ENCODE measurements around the gene CTNNA3.

The CTNNA3 gene

DNA sequence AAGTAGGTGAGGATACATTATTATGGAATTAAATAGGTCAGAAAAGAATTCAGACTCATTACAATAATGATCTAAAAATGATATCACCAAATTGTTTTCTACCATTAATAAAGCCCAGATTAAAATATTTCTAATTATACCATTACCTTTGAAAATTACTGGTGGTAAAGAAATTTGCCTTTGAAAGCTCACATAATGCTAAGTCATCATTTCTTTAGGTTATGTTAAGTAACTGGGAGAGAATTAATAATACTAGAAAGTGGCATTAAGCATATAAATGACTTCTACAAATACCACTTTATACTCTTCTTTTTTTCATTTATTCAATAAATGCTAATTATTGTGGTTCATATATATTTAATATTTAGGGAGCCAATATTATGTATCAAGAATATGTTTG is 1411.4 kb downstream of the CTNNA3 start:
- Histone ChIP-seq H3K27me3 (ENCODE audit: low read length) (no peaks in the 10 kb centered on the region), H3K9me2 (replicated peaks; ENCODE audit: insufficient read depth, low read length) (no peaks in the 10 kb centered on the region), H4K20me1 (ENCODE audit: low read depth, low read length) (no peaks in the 10 kb centered on the region), H3K36me3 (ENCODE audit: low read length) (no peaks in the 10 kb centered on the region), H3K9me3 (ENCODE audit: insufficient read depth, low read length) (no peaks in the 10 kb centered on the region), H3K9ac (ENCODE audit: low read length) (no peak overlapping the region), H3K27ac (ENCODE audit: low read depth, low read length) (no peak overlapping the region), H3K4me2 (ENCODE audit: low read depth, low read length, poor library complexity, severe bottlenecking) (no peak overlapping the region), H3K4me3 (ENCODE audit: insufficient read depth, low read length, poor library complexity, severe bottlenecking) (no peak overlapping the region), H3F3A (ENCODE audit: insufficient read depth) (no peaks in the 10 kb centered on the region), H2AFZ (ENCODE audit: low read depth, low read length, severe bottlenecking) (no peak overlapping the region), H3K79me2 (ENCODE audit: insufficient read depth, low read length) (no peaks in the 10 kb centered on the region)
- no peak for TF ChIP-seq EZH2phosphoT487 (conservative IDR thresholded peaks at IDR 0.05; ENCODE audit: low read length)
- TF ChIP-seq, protein P1, sequence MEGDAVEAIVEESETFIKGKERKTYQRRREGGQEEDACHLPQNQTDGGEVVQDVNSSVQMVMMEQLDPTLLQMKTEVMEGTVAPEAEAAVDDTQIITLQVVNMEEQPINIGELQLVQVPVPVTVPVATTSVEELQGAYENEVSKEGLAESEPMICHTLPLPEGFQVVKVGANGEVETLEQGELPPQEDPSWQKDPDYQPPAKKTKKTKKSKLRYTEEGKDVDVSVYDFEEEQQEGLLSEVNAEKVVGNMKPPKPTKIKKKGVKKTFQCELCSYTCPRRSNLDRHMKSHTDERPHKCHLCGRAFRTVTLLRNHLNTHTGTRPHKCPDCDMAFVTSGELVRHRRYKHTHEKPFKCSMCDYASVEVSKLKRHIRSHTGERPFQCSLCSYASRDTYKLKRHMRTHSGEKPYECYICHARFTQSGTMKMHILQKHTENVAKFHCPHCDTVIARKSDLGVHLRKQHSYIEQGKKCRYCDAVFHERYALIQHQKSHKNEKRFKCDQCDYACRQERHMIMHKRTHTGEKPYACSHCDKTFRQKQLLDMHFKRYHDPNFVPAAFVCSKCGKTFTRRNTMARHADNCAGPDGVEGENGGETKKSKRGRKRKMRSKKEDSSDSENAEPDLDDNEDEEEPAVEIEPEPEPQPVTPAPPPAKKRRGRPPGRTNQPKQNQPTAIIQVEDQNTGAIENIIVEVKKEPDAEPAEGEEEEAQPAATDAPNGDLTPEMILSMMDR (IDR thresholded peaks at IDR 0.05; ENCODE audit: insufficient read depth, low read length, poor library complexity, severe bottlenecking), result no peak

GRCh38 chr10:66283874-66284464 is 1412.0 kb downstream of the CTNNA3 start:
- Histone ChIP-seq H4K20me1 (ENCODE audit: low read depth, low read length) (no peaks in the 10 kb centered on the region), H3K4me2 (ENCODE audit: low read depth, low read length, poor library complexity, severe bottlenecking) (no peak overlapping the region), H3K9me2 (replicated peaks; ENCODE audit: insufficient read depth, low read length) (no peaks in the 10 kb centered on the region), H3K27ac (ENCODE audit: low read depth, low read length) (no peak overlapping the region), H3F3A (ENCODE audit: insufficient read depth) (no peaks in the 10 kb centered on the region), H2AFZ (ENCODE audit: low read depth, low read length, severe bottlenecking) (no peak overlapping the region), H3K79me2 (ENCODE audit: insufficient read depth, low read length) (no peaks in the 10 kb centered on the region), H3K36me3 (ENCODE audit: low read length) (no peaks in the 10 kb centered on the region), H3K27me3 (ENCODE audit: low read length) (no peaks in the 10 kb centered on the region), H3K9ac (ENCODE audit: low read length) (no peak overlapping the region), H3K9me3 (ENCODE audit: insufficient read depth, low read length) (no peaks in the 10 kb centered on the region), H3K4me3 (ENCODE audit: insufficient read depth, low read length, poor library complexity, severe bottlenecking) (no peak overlapping the region)
- TF ChIP-seq, protein P1 (IDR thresholded peaks at IDR 0.05; ENCODE audit: insufficient read depth, low read length, poor library complexity, severe bottlenecking), result no peak
- no peak for TF ChIP-seq EZH2phosphoT487 (conservative IDR thresholded peaks at IDR 0.05; ENCODE audit: low read length)

DNA sequence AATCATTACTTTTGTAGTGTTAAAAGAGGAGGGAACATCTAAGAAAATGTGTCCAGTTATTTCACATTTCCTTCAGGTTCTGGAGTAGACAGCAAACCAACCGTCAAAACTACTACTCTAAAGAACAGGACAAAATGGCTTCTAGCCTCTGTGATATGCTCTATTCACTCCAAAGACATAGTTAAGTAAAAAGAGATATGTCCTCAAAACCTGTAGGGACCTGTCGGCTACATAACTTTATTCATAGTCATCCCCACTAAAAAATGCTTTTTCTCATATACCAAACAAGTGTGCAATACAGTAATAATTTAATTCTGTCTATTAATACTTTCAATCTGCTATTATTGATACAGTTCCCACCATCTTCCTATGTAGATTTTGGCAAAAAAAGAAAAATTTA is 1412.9 kb downstream of the CTNNA3 start:
- H3K4me3 ChIP-seq (ENCODE audit: insufficient read depth, low read length, poor library complexity, severe bottlenecking), result no peak overlapping the region
- no peaks in the 10 kb centered on the region for H3K9me2 ChIP-seq (replicated peaks; ENCODE audit: insufficient read depth, low read length)
- H3F3A ChIP-seq (ENCODE audit: insufficient read depth), result no peaks in the 10 kb centered on the region
- H3K79me2 ChIP-seq (ENCODE audit: insufficient read depth, low read length), result no peaks in the 10 kb centered on the region
- no peak overlapping the region for H2AFZ ChIP-seq (ENCODE audit: low read depth, low read length, severe bottlenecking)
- H3K27me3 ChIP-seq (ENCODE audit: low read length), result no peaks in the 10 kb centered on the region
- H3K9ac ChIP-seq (ENCODE audit: low read length), result no peak overlapping the region
- H4K20me1 ChIP-seq (ENCODE audit: low read depth, low read length), result no peaks in the 10 kb centered on the region
- no peak overlapping the region for H3K27ac ChIP-seq (ENCODE audit: low read depth, low read length)
- H3K4me2 ChIP-seq (ENCODE audit: low read depth, low read length, poor library complexity, severe bottlenecking), result no peak overlapping the region
- TF ChIP-seq, protein P1 (IDR thresholded peaks at IDR 0.05; ENCODE audit: insufficient read depth, low read length, poor library complexity, severe bottlenecking), result no peak
- no peak for TF ChIP-seq EZH2phosphoT487 (conservative IDR thresholded peaks at IDR 0.05; ENCODE audit: low read length)
- H3K9me3 ChIP-seq (ENCODE audit: insufficient read depth, low read length), result no peaks in the 10 kb centered on the region
- H3K36me3 ChIP-seq (ENCODE audit: low read length), result no peaks in the 10 kb centered on the region
